Measurements from ENCODE around the gene GAP43. TPM values are rescaled to one million over a fixed set of nuclear protein-coding genes. Genes with fewer than 3 reads are reported as not detected.

Gene GAP43
- total RNA-seq, 1 donor from 2014 or later, result 16.1 TPM

GRCh38 chr3:115713284-115713683, 90.0 kb downstream of the GAP43 start:
- H3K9me3 Mint-ChIP-seq (ENCODE audit: unreplicated experiment), result no peaks in the 10 kb centered on the region
- H3K4me1 Mint-ChIP-seq (ENCODE audit: unreplicated experiment), result no peaks in the 10 kb centered on the region
- no peaks in the 10 kb centered on the region for H3K36me3 Mint-ChIP-seq (ENCODE audit: low read depth, unreplicated experiment)
- DNase-seq (ENCODE audit: low spot score), result no peak
- H3K27ac Mint-ChIP-seq (ENCODE audit: unreplicated experiment), result no peak overlapping the region
- H3K4me3 Mint-ChIP-seq (ENCODE audit: unreplicated experiment), result no peak overlapping the region
- peaks cover 1% of the 10 kb centered on the region for H3K27me3 Mint-ChIP-seq (ENCODE audit: unreplicated experiment)
- TF ChIP-seq CTCF (IDR thresholded peaks at IDR 0.05; ENCODE audit: unreplicated experiment), result no peak

- H3K27ac Mint-ChIP-seq (ENCODE audit: unreplicated experiment), result no peak overlapping the region
- H3K27me3 Mint-ChIP-seq (ENCODE audit: unreplicated experiment), result no peaks in the 10 kb centered on the region
- no peak for DNase-seq (ENCODE audit: low spot score)
- no peaks in the 10 kb centered on the region for H3K36me3 Mint-ChIP-seq (ENCODE audit: low read depth, unreplicated experiment)
- no peak for TF ChIP-seq CTCF (IDR thresholded peaks at IDR 0.05; ENCODE audit: unreplicated experiment)
- no peaks in the 10 kb centered on the region for H3K4me1 Mint-ChIP-seq (ENCODE audit: unreplicated experiment)
- no peak overlapping the region for H3K4me3 Mint-ChIP-seq (ENCODE audit: unreplicated experiment)
- no peaks in the 10 kb centered on the region for H3K9me3 Mint-ChIP-seq (ENCODE audit: unreplicated experiment)
These were observed 92.0 kb downstream of the GAP43 start for GRCh38 chr3:115715241-115715745.

- Mint-ChIP-seq H3K9me3 (ENCODE audit: unreplicated experiment) (no peaks in the 10 kb centered on the region), H3K36me3 (ENCODE audit: low read depth, unreplicated experiment) (no peaks in the 10 kb centered on the region), H3K4me3 (ENCODE audit: unreplicated experiment) (no peak overlapping the region), H3K27ac (ENCODE audit: unreplicated experiment) (no peak overlapping the region), H3K27me3 (ENCODE audit: unreplicated experiment) (no peaks in the 10 kb centered on the region), H3K4me1 (ENCODE audit: unreplicated experiment) (no peaks in the 10 kb centered on the region)
- TF ChIP-seq CTCF (IDR thresholded peaks at IDR 0.05; ENCODE audit: unreplicated experiment), result no peak
- DNase-seq (ENCODE audit: low spot score), result no peak
These were observed 97.7 kb downstream of the GAP43 start for GRCh38 chr3:115720983-115721382.

- no peak overlapping the region for H3K4me3 Mint-ChIP-seq (ENCODE audit: unreplicated experiment)
- TF ChIP-seq CTCF (IDR thresholded peaks at IDR 0.05; ENCODE audit: unreplicated experiment), result no peak
- H3K27ac Mint-ChIP-seq (ENCODE audit: unreplicated experiment), result no peak overlapping the region
- no peak for DNase-seq (ENCODE audit: low spot score)
- H3K9me3 Mint-ChIP-seq (ENCODE audit: unreplicated experiment), result no peaks in the 10 kb centered on the region
- no peaks in the 10 kb centered on the region for H3K4me1 Mint-ChIP-seq (ENCODE audit: unreplicated experiment)
- no peaks in the 10 kb centered on the region for H3K27me3 Mint-ChIP-seq (ENCODE audit: unreplicated experiment)
- no peaks in the 10 kb centered on the region for H3K36me3 Mint-ChIP-seq (ENCODE audit: low read depth, unreplicated experiment)
These were observed 102.5 kb downstream of the GAP43 start for GRCh38 chr3:115725800-115726199.

- no peaks in the 10 kb centered on the region for H3K9me3 Mint-ChIP-seq (ENCODE audit: unreplicated experiment)
- H3K4me3 Mint-ChIP-seq (ENCODE audit: unreplicated experiment), result no peak overlapping the region
- no peak overlapping the region for H3K27ac Mint-ChIP-seq (ENCODE audit: unreplicated experiment)
- no peak for TF ChIP-seq CTCF (IDR thresholded peaks at IDR 0.05; ENCODE audit: unreplicated experiment)
- no peaks in the 10 kb centered on the region for H3K27me3 Mint-ChIP-seq (ENCODE audit: unreplicated experiment)
- H3K4me1 Mint-ChIP-seq (ENCODE audit: unreplicated experiment), result no peaks in the 10 kb centered on the region
- no peak for DNase-seq (ENCODE audit: low spot score)
- no peaks in the 10 kb centered on the region for H3K36me3 Mint-ChIP-seq (ENCODE audit: low read depth, unreplicated experiment)
These were observed 103.8 kb downstream of the GAP43 start for GRCh38 chr3:115727135-115727534.

Measured in endothelial cell (in vitro differentiated cells).